MCF 10A (cell line): Measurements from ENCODE around the gene G6PD. TPM values are rescaled to one million over a fixed set of nuclear protein-coding genes. Genes with fewer than 3 reads are reported as not detected.

Experiments used
- BruUV-seq: library from RNA; stranded (reverse); fragments of 400-500 nt; replicated peaks from 2 replicates; lab custom pipeline; 2021; lab: Mats Ljungman, UMichigan
- CTCF ChIA-PET: fragments of 300-600 bp; sonication (Branson Sonifier 250); formaldehyde crosslinking; extraction: SDS; loops from one replicate; lab custom pipeline; 2021; ENCODE audit warnings: antibody characterized with exemption, inconsistent platforms; lab: Yijun Ruan, JAX
- POLR2A ChIA-PET: fragments of 300-600, 350-650 bp; sonication (Branson Sonifier 250); formaldehyde crosslinking; extraction: SDS; loops from one replicate; lab custom pipeline; 2020; ENCODE audit warnings: antibody characterized with exemption, inconsistent platforms; lab: Yijun Ruan, JAX
- DNase-seq: peaks from one replicate; pipeline ENCODE4 v3.0.0-alpha.2; 2018; ENCODE audit not compliant: unreplicated experiment
- H3K27ac Mint-ChIP-seq: one replicate; pipeline ENCODE4 v1.8.0; 2022; ENCODE audit warnings: mild to moderate bottlenecking, low read depth, mixed read lengths; ENCODE audit not compliant: unreplicated experiment
- H3K27me3 Mint-ChIP-seq: one replicate; pipeline ENCODE4 v1.8.0; 2022; ENCODE audit warnings: mixed read lengths; ENCODE audit not compliant: insufficient read depth, unreplicated experiment
- H3K36me3 Mint-ChIP-seq: one replicate; pipeline ENCODE4 v1.8.0; 2022; ENCODE audit warnings: mild to moderate bottlenecking, moderate library complexity, mixed read lengths; ENCODE audit not compliant: insufficient read depth, unreplicated experiment
- H3K4me1 Mint-ChIP-seq: one replicate; pipeline ENCODE4 v1.8.0; 2022; ENCODE audit warnings: mixed read lengths; ENCODE audit not compliant: insufficient read depth, unreplicated experiment
- H3K4me3 Mint-ChIP-seq: one replicate; pipeline ENCODE4 v1.8.0; 2022; ENCODE audit warnings: mild to moderate bottlenecking, moderate library complexity, mixed read lengths; ENCODE audit not compliant: unreplicated experiment
- H3K9me3 Mint-ChIP-seq: one replicate; pipeline ENCODE4 v1.8.0; 2022; ENCODE audit warnings: mixed read lengths; ENCODE audit not compliant: unreplicated experiment
- CTCF ChIP-seq: fragments of 200-600 bp; IDR thresholded peaks from one replicate; pipeline ENCODE4 v1.8.0; 2022; ENCODE audit warnings: antibody characterized with exemption, mild to moderate bottlenecking; ENCODE audit not compliant: unreplicated experiment
- intact Hi-C: fragments of 100-400 bp; cut with micrococcal nuclease; formaldehyde crosslinking; loops from 2 replicates; pipeline ENCODE4 v1.14.1; 2022
- total RNA-seq: library from RNA; stranded (reverse); gene quantifications from 2 replicates; pipeline ENCODE4 v1.2.3, GENCODE V29; 2022

Gene G6PD
- total RNA-seq, 1 experiment from 2014 or later, result 49.5 TPM

- CTCF ChIA-PET, result interaction anchor here (0.7 to 1.7 kb wide), 3 partner anchors 11 to 26 kb away, joined by 3 to 5 read pairs (median 5); no protein-coding TSS in a partner anchor
- BruUV-seq, result TSS peak; percentile 47
- DNase-seq, result no peak
Measured at GRCh38 chrX:154515090-154515965, 31.3 kb downstream of the G6PD start.

GRCh38 chrX:154513716-154514115 lies 32.9 kb downstream of the G6PD start:
- no TSS peak for BruUV-seq
- ChIA-PET CTCF (no interaction called here), POLR2A (interaction anchor here (1.1 to 4.3 kb wide), 3 partner anchors 13 to 23 kb away, joined by 3 to 48 read pairs (median 36); partner anchors contain the start of gene SLC10A3)
- TF ChIP-seq CTCF, result no peak
- no peak overlapping the region for H3K27ac Mint-ChIP-seq
- peaks cover 13% of the 10 kb centered on the region for H3K9me3 Mint-ChIP-seq
- H3K4me3 Mint-ChIP-seq, result no peak overlapping the region
- no peaks in the 10 kb centered on the region for H3K4me1 Mint-ChIP-seq
- intact Hi-C loops, result no loop called here
- DNase-seq, result no peak
- peaks cover 7% of the 10 kb centered on the region for H3K36me3 Mint-ChIP-seq
- H3K27me3 Mint-ChIP-seq, result peaks cover 28% of the 10 kb centered on the region

More at GRCh38 chrX:154515090-154515965, 31.3 kb downstream of the G6PD start:
- Mint-ChIP-seq H3K4me1 (no peaks in the 10 kb centered on the region), H3K36me3 (peaks cover 7% of the 10 kb centered on the region), H3K27ac (peak overlapping the region; percentile 88), H3K9me3 (no peaks in the 10 kb centered on the region), H3K4me3 (peak overlapping the region; percentile 67), H3K27me3 (peaks cover 12% of the 10 kb centered on the region)
- POLR2A ChIA-PET, result interaction anchor here (0.6 to 4.3 kb wide), 16 partner anchors 8 to 142 kb away, joined by 3 to 48 read pairs (median 4); partner anchors contain the start of genes DNASE1L1, FAM50A, IKBKG and SLC10A3
- intact Hi-C loops, result no loop called here
- TF ChIP-seq CTCF, result no peak

GRCh38 chrX:154512879-154513553 lies 33.6 kb downstream of the G6PD start:
- Mint-ChIP-seq H3K4me3 (no peak overlapping the region), H3K27me3 (peaks cover 33% of the 10 kb centered on the region), H3K9me3 (peaks cover 15% of the 10 kb centered on the region), H3K27ac (no peak overlapping the region), H3K36me3 (peaks cover 7% of the 10 kb centered on the region), H3K4me1 (no peaks in the 10 kb centered on the region)
- no TSS peak for BruUV-seq
- intact Hi-C loops, result no loop called here
- no peak for TF ChIP-seq CTCF
- CTCF ChIA-PET, result no interaction called here
- POLR2A ChIA-PET, result interaction anchor here (0.9 to 4.3 kb wide), 3 partner anchors 14 to 28 kb away, joined by 3 to 48 read pairs (median 3); partner anchors contain the start of gene SLC10A3
- no peak for DNase-seq
